AG04449 (cell line): ENCODE data around the gene UNC5C.

ENCODE experiments used
- CTCF ChIA-PET: fragments of 350-600 bp; formaldehyde crosslinking; extraction: SDS; loops from one replicate; lab custom pipeline; 2021; ENCODE audit warnings: antibody characterized with exemption; lab: Yijun Ruan, JAX
- POLR2A ChIA-PET: fragments of 400-600, 350-600 bp; formaldehyde crosslinking; extraction: SDS; loops from one replicate; lab custom pipeline; 2020; ENCODE audit warnings: antibody characterized with exemption, inconsistent platforms; lab: Yijun Ruan, JAX
- DNase-seq: peaks from one replicate; pipeline ENCODE4 v3.0.0-alpha.2; 2010; ENCODE audit warnings: low read depth, low spot score
- H3K4me3 ChIP-seq: 2 replicates; pipeline ENCODE4 v1.5.1; 2011; ENCODE audit warnings: low read depth, mild to moderate bottlenecking, control low read depth, low read length
- TF ChIP-seq, protein P1 (sequence below): IDR thresholded peaks from one replicate; pipeline ENCODE4 v1.5.1; 2011; ENCODE audit warnings: mild to moderate bottlenecking, moderate library complexity, low read length, control low read depth, inconsistent platforms; ENCODE audit not compliant: insufficient read depth; ENCODE audit errors: missing control alignments

The UNC5C gene

GRCh38 chr4:95528388-95528948, 20.3 kb downstream of the UNC5C start:
- DNase-seq = no peak
- CTCF ChIA-PET = no interaction called here
- POLR2A ChIA-PET = no interaction called here
- no peak overlapping the region for H3K4me3 ChIP-seq
- TF ChIP-seq, protein P1, sequence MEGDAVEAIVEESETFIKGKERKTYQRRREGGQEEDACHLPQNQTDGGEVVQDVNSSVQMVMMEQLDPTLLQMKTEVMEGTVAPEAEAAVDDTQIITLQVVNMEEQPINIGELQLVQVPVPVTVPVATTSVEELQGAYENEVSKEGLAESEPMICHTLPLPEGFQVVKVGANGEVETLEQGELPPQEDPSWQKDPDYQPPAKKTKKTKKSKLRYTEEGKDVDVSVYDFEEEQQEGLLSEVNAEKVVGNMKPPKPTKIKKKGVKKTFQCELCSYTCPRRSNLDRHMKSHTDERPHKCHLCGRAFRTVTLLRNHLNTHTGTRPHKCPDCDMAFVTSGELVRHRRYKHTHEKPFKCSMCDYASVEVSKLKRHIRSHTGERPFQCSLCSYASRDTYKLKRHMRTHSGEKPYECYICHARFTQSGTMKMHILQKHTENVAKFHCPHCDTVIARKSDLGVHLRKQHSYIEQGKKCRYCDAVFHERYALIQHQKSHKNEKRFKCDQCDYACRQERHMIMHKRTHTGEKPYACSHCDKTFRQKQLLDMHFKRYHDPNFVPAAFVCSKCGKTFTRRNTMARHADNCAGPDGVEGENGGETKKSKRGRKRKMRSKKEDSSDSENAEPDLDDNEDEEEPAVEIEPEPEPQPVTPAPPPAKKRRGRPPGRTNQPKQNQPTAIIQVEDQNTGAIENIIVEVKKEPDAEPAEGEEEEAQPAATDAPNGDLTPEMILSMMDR = no peak

DNA sequence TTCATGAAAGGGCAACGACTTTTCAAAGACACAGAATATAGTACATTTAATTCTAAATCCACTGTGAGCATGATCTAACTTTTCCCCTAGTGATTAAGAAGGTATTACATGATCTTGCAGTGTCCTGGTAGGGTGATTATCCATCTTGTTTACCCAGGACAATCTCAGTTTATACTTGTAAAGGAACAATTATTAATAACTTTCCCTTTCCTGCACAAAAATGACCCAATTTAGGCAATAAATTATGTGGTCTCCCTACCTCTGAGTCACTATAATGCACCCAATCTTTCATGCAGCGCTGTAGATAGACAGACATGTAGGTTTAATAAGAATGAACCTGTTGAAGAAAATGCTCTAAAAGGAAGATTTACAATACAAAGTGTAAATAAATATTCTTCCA, 22.7 kb downstream of the UNC5C start:
- no peak overlapping the region for H3K4me3 ChIP-seq
- DNase-seq = no peak
- TF ChIP-seq, protein P1 = no peak
- ChIA-PET POLR2A (no interaction called here), CTCF (no interaction called here)

- DNase-seq = no peak
- TF ChIP-seq, protein P1 = no peak
- ChIA-PET POLR2A (no interaction called here), CTCF (interaction anchor here (2.9 kb wide), 1 partner anchor 15 kb away, joined by 7 read pairs; no protein-coding TSS in a partner anchor)
- H3K4me3 ChIP-seq = no peak overlapping the region
Measured at GRCh38 chr4:95524729-95525128, 24.0 kb downstream of the UNC5C start.

- ChIA-PET CTCF (interaction anchor here (2.9 kb wide), 1 partner anchor 14 kb away, joined by 7 read pairs; no protein-coding TSS in a partner anchor), POLR2A (no interaction called here)
- TF ChIP-seq, protein P1 = no peak
- no peak for DNase-seq
- no peak overlapping the region for H3K4me3 ChIP-seq
Measured at GRCh38 chr4:95524184-95524583, 24.6 kb downstream of the UNC5C start.

DNA sequence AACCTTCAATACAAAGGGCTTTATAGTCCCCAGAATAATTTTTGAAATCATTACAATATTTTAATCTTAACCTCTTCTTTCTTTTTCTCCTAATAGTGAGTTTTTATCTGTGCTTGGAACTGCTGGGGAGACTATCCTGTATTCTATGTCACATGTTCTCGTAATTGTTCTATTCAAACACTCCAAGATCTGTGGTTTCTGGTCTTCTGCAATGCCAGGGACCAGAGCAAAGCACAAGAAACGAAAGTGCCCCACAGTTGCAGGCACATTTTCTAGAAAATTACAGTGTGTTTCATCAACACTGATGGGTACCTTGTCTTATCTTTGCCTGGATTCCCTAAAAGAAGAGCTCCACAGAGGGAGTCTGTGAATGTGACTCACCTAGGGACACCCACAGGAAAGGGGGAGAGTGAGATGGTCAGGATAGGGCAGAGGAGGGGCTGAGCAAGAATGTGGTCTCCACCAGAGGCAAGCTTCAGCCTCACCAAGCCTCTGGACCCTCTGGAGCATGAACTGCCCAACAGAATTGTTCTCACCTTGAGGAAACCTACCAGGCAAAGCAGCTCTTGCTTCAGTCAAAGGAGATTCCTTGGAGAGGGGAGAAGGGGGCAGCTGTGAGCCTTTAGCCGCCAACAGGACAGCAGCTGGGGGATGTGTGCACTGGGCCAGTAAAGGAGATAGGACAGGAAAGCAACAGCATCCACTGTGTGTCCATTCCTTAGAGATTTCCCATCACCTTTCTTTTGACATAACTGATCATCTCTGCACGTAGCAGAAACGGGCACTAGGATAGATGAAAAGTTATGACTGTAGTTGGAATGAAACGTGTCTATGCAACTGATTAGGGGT, 25.9 kb downstream of the UNC5C start:
- no peak for DNase-seq
- TF ChIP-seq, protein P1 = no peak
- CTCF ChIA-PET = interaction anchor here (2.9 kb wide), 1 partner anchor 13 kb away, joined by 7 read pairs; no protein-coding TSS in a partner anchor
- no peak overlapping the region for H3K4me3 ChIP-seq
- POLR2A ChIA-PET = no interaction called here
